Endothelial cell of umbilical vein (primary cell): Measurements from ENCODE around the gene PRSS36.

Experiments used
- EZH2 ChIP-seq: IDR thresholded peaks from 2 replicates; pipeline ENCODE4 v1.6.1; 2012; ENCODE audit warnings: borderline replicate concordance, low read depth, mild to moderate bottlenecking, moderate library complexity, low read length, inconsistent platforms; ENCODE audit not compliant: severe bottlenecking
- FOS ChIP-seq: IDR thresholded peaks from 2 replicates; pipeline ENCODE4 v1.6.1; 2011; ENCODE audit warnings: mild to moderate bottlenecking, low read length, moderate library complexity, borderline replicate concordance; ENCODE audit not compliant: insufficient read depth
- JUN ChIP-seq: IDR thresholded peaks from 2 replicates; pipeline ENCODE4 v1.6.1; 2011; ENCODE audit warnings: borderline replicate concordance, low read depth; ENCODE audit not compliant: insufficient read length, insufficient read depth
- MYC ChIP-seq: IDR thresholded peaks from one replicate; pipeline ENCODE4 v1.6.1; 2011; ENCODE audit warnings: mild to moderate bottlenecking, low read depth, low read length
- POLR2A ChIP-seq: IDR thresholded peaks from 2 replicates; pipeline ENCODE4 v1.6.1; 2012; ENCODE audit warnings: low read depth, mild to moderate bottlenecking, control low read depth, low read length
- POLR2AphosphoS5 ChIP-seq: IDR thresholded peaks from 2 replicates; pipeline ENCODE4 v1.6.1; 2012; ENCODE audit warnings: low read depth, mild to moderate bottlenecking, control low read depth, low read length, moderate library complexity; ENCODE audit not compliant: insufficient read depth
- TF ChIP-seq, protein P1 (sequence below), 2 donors: IDR thresholded peaks; 1 replicate in 1 of 2; 2 replicates in 1 of 2; pipeline ENCODE4 v1.5.1; 2011; ENCODE audit warnings: low read length in 2 of 2, mild to moderate bottlenecking in 2 of 2, moderate library complexity in 2 of 2, control low read depth in 1 of 2, inconsistent platforms in 1 of 2, low read depth in 1 of 2; ENCODE audit not compliant: insufficient read depth in 1 of 2; ENCODE audit errors: extremely low read depth in 1 of 2
- TF ChIP-seq, protein P2 (sequence below): IDR thresholded peaks from 2 replicates; pipeline ENCODE4 v1.6.1; 2011; ENCODE audit not compliant: insufficient read depth, insufficient read length

DNA sequence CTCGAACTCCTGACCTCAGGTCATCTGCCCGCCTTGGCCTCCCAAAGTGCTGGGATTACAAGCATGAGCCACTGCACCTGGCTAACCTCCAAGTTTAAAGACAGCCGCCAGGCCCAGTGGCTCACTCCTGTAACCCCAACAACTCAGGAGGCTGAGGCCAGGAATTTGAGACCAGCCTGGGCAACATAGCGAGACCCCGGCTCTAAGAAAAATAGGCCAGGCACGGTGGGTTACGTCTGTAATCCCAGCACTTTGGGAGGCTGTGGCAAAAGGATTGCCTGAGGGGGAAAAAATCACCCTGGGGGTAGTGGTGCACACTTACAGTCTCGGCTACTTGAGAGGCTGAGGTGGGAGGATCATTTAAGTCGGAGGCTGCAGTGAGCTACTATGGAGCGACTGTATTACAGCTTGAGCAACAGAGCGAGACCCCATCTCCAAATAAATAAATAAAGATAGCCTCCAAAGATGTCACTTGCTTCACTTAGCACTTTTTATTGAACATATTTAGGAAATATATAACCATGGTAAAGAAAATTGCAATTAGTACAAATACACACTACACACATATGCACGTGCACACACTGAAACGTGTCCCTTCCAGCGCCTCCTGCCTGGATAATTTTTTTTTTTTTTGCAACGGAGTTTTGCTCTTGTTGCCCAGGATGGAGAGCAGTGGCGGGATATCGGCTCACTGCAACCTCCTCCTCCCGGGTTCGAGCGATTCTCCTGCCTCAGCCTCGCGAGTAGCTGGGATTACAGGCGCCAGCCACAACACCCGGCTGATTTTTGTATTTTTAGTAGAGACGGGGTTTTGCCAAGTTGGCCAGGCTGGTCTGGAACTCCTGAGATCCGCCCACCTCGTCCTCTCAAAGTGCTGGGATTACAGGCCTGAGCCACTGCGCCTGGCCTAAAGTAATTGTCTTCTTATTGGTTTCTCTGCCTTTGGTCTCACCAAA, 43.1 kb downstream of the PRSS36 start:
- TF ChIP-seq POLR2AphosphoS5: no peak
- TF ChIP-seq, protein P1, sequence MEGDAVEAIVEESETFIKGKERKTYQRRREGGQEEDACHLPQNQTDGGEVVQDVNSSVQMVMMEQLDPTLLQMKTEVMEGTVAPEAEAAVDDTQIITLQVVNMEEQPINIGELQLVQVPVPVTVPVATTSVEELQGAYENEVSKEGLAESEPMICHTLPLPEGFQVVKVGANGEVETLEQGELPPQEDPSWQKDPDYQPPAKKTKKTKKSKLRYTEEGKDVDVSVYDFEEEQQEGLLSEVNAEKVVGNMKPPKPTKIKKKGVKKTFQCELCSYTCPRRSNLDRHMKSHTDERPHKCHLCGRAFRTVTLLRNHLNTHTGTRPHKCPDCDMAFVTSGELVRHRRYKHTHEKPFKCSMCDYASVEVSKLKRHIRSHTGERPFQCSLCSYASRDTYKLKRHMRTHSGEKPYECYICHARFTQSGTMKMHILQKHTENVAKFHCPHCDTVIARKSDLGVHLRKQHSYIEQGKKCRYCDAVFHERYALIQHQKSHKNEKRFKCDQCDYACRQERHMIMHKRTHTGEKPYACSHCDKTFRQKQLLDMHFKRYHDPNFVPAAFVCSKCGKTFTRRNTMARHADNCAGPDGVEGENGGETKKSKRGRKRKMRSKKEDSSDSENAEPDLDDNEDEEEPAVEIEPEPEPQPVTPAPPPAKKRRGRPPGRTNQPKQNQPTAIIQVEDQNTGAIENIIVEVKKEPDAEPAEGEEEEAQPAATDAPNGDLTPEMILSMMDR (IDR thresholded peaks at IDR 0.05; ENCODE audit: extremely low read depth in 1 of 2, insufficient read depth in 1 of 2, low read depth in 1 of 2, low read length in 2 of 2): no peak
- TF ChIP-seq POLR2A: no peak
- TF ChIP-seq EZH2: no peak
- TF ChIP-seq, protein P2, sequence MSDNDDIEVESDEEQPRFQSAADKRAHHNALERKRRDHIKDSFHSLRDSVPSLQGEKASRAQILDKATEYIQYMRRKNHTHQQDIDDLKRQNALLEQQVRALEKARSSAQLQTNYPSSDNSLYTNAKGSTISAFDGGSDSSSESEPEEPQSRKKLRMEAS: no peak
- no peak for TF ChIP-seq FOS
- TF ChIP-seq MYC: no peak
- no peak for TF ChIP-seq JUN
